ENCODE data around the gene AMIGO1.

Gene AMIGO1

GRCh38 chr1:109531826-109532364, 22.4 kb upstream of the AMIGO1 start:
- TF ChIP-seq, protein P1, sequence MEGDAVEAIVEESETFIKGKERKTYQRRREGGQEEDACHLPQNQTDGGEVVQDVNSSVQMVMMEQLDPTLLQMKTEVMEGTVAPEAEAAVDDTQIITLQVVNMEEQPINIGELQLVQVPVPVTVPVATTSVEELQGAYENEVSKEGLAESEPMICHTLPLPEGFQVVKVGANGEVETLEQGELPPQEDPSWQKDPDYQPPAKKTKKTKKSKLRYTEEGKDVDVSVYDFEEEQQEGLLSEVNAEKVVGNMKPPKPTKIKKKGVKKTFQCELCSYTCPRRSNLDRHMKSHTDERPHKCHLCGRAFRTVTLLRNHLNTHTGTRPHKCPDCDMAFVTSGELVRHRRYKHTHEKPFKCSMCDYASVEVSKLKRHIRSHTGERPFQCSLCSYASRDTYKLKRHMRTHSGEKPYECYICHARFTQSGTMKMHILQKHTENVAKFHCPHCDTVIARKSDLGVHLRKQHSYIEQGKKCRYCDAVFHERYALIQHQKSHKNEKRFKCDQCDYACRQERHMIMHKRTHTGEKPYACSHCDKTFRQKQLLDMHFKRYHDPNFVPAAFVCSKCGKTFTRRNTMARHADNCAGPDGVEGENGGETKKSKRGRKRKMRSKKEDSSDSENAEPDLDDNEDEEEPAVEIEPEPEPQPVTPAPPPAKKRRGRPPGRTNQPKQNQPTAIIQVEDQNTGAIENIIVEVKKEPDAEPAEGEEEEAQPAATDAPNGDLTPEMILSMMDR (IDR thresholded peaks at IDR 0.05; ENCODE audit: low read depth, low read length): no peak
- no peak for DNase-seq (ENCODE audit: low read depth in 2 of 2)
- H3K4me3 ChIP-seq (replicated peaks in 1 of 2; ENCODE audit: low read depth in 2 of 2, low read length in 2 of 2): no peak overlapping the region

- H3K4me3 ChIP-seq (replicated peaks in 1 of 2; ENCODE audit: low read depth in 2 of 2, low read length in 2 of 2): no peak overlapping the region
- TF ChIP-seq, protein P1 (IDR thresholded peaks at IDR 0.05; ENCODE audit: low read depth, low read length): no peak
- no peak for DNase-seq (ENCODE audit: low read depth in 2 of 2)
These were observed 21.9 kb upstream of the AMIGO1 start for GRCh38 chr1:109531380-109531779.

GRCh38 chr1:109530457-109531087, 21.0 kb upstream of the AMIGO1 start:
- no peak for DNase-seq (ENCODE audit: low read depth in 2 of 2)
- TF ChIP-seq, protein P1 (IDR thresholded peaks at IDR 0.05; ENCODE audit: low read depth, low read length): no peak
- H3K4me3 ChIP-seq (replicated peaks in 1 of 2; ENCODE audit: low read depth in 2 of 2, low read length in 2 of 2): no peak overlapping the region

GRCh38 chr1:109529881-109530456, 20.4 kb upstream of the AMIGO1 start:
- TF ChIP-seq, protein P1 (IDR thresholded peaks at IDR 0.05; ENCODE audit: low read depth, low read length): no peak
- no peak overlapping the region for H3K4me3 ChIP-seq (replicated peaks in 1 of 2; ENCODE audit: low read depth in 2 of 2, low read length in 2 of 2)
- DNase-seq (ENCODE audit: low read depth in 2 of 2): no peak

GRCh38 chr1:109528712-109529111, 19.2 kb upstream of the AMIGO1 start:
- DNase-seq (ENCODE audit: low read depth in 2 of 2): no peak
- no peak overlapping the region for H3K4me3 ChIP-seq (replicated peaks in 1 of 2; ENCODE audit: low read depth in 2 of 2, low read length in 2 of 2)
- TF ChIP-seq, protein P1 (IDR thresholded peaks at IDR 0.05; ENCODE audit: low read depth, low read length): no peak

DNA sequence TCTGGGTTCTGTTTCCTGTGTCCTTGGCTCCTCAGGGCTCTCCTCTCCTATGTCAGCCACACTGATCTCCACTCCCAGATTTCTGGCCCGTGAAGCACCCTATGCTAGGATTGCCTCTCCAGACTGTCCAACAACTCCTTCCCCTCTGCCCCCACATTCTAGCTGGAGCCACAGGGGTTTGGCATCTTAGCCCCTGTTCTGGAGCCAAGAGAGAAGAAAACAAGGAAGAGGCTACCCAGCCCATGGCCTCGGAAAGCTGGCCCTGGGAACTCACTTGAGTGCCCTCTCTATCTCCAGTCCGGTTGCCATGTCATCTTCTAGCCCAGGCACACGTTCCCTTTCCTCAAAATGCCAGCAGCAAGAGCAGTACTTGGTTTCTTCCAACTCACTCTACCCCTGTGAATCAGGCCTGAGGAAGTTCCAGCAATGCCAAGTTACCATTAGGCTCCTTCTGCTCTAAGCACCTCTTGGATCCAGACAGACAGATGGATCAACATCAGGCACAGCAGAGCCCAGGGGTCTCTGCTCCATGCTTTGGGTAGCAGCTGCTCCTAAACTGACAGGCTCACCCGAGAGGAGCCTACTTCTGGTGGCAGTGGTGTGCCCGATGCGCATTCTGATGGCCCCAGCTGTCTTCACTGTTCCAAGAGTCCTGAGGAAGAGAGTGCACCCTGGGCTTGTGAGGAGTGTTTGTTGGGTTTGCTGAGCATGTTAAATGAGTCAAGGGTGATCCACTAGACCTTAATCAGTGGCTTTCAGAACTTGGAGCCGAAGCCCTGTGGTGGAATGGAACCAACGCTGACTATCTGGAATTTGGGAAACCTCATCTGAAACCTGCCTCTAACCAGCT, 18.5 kb upstream of the AMIGO1 start:
- TF ChIP-seq, protein P1 (IDR thresholded peaks at IDR 0.05; ENCODE audit: low read depth, low read length): no peak
- no peak overlapping the region for H3K4me3 ChIP-seq (replicated peaks in 1 of 2; ENCODE audit: low read depth in 2 of 2, low read length in 2 of 2)
- DNase-seq (ENCODE audit: low read depth in 2 of 2): no peak

Measured in cardiac fibroblast (primary cell).